OCI-LY1 (cell line): ENCODE results near the gene SNED1.

Experiments
- H2AFZ ChIP-seq: fragments of 200-600 bp; sonication (generic), shearing (Covaris generic); 2 replicates; pipeline ENCODE4 v1.6.0; 2014; ENCODE audit warnings: antibody characterized with exemption, mild to moderate bottlenecking, low read length
- H3F3A ChIP-seq: fragments of 200-600 bp; sonication (generic), shearing (Covaris generic); 2 replicates; pipeline ENCODE4 v1.6.0; 2014; ENCODE audit warnings: mild to moderate bottlenecking, antibody characterized with exemption, low read length, moderate library complexity; ENCODE audit not compliant: insufficient read depth
- H3K27ac ChIP-seq: fragments of 200-600 bp; sonication (generic); 2 replicates; pipeline ENCODE4 v1.5.1; 2014; ENCODE audit warnings: low read length, mixed run types, mild to moderate bottlenecking, low read depth; ENCODE audit not compliant: poor library complexity, severe bottlenecking
- H3K27me3 ChIP-seq: fragments of 200-600 bp; sonication (generic); 2 replicates; pipeline ENCODE4 v1.6.0; 2014; ENCODE audit warnings: antibody characterized with exemption, mild to moderate bottlenecking, low read length, moderate library complexity; ENCODE audit not compliant: insufficient read depth
- H3K36me3 ChIP-seq: fragments of 200-600 bp; sonication (generic); 2 replicates; pipeline ENCODE4 v1.6.1; 2014; ENCODE audit warnings: mild to moderate bottlenecking, antibody characterized with exemption, low read length, moderate library complexity, mixed read lengths; ENCODE audit not compliant: insufficient read depth
- H3K4me1 ChIP-seq: fragments of 200-600 bp; sonication (generic); 2 replicates; pipeline ENCODE4 v1.5.1; 2014; ENCODE audit warnings: mild to moderate bottlenecking, low read length, moderate library complexity; ENCODE audit not compliant: insufficient read depth, severe bottlenecking
- H3K4me2 ChIP-seq: fragments of 200-600 bp; sonication (generic), shearing (Covaris generic); 2 replicates; pipeline ENCODE4 v1.6.1; 2014; ENCODE audit warnings: low read length
- H3K4me3 ChIP-seq: fragments of 200-600 bp; sonication (generic); 2 replicates; pipeline ENCODE4 v1.5.1; 2014; ENCODE audit warnings: low read length, low read depth, mild to moderate bottlenecking, mixed read lengths; ENCODE audit not compliant: poor library complexity, severe bottlenecking
- H3K79me2 ChIP-seq: fragments of 200-600 bp; shearing (Covaris generic); 2 replicates; pipeline ENCODE4 v1.6.1; 2016; ENCODE audit warnings: mixed run types, low read length, mixed read lengths; ENCODE audit not compliant: insufficient read depth
- H3K9ac ChIP-seq: fragments of 200-600 bp; sonication (generic), shearing (Covaris generic); 2 replicates; pipeline ENCODE4 v1.6.1; 2014; ENCODE audit warnings: mild to moderate bottlenecking, low read length, mixed read lengths
- H3K9me2 ChIP-seq: fragments of 200-600 bp; sonication (generic), shearing (Covaris generic); 2 replicates; pipeline ENCODE4 v1.6.1; 2014; ENCODE audit warnings: low read depth, mild to moderate bottlenecking, low read length, mixed read lengths
- H3K9me3 ChIP-seq: fragments of 200-600 bp; shearing (Covaris generic); 2 replicates; pipeline ENCODE4 v1.6.1; 2014; ENCODE audit warnings: low read length, mixed read lengths
- H4K20me1 ChIP-seq: fragments of 200-600 bp; sonication (generic), shearing (Covaris generic); 2 replicates; pipeline ENCODE4 v1.6.0; 2016; ENCODE audit warnings: mild to moderate bottlenecking, low read length; ENCODE audit not compliant: insufficient read depth
- EZH2 ChIP-seq: fragments of 200-600 bp; sonication (generic), shearing (Covaris generic); IDR thresholded peaks from 2 replicates; pipeline ENCODE4 v1.8.0; 2017; ENCODE audit warnings: borderline replicate concordance, mixed run types, mild to moderate bottlenecking, antibody characterized with exemption, low read length, moderate library complexity, mixed read lengths
- TF ChIP-seq, protein P1 (sequence below): fragments of 200-600 bp; sonication (generic), shearing (Covaris generic); IDR thresholded peaks from 2 replicates; pipeline ENCODE4 v1.5.1; 2017; ENCODE audit warnings: mild to moderate bottlenecking, antibody characterized with exemption, low read length, moderate library complexity, mixed read lengths

SNED1 gene

DNA sequence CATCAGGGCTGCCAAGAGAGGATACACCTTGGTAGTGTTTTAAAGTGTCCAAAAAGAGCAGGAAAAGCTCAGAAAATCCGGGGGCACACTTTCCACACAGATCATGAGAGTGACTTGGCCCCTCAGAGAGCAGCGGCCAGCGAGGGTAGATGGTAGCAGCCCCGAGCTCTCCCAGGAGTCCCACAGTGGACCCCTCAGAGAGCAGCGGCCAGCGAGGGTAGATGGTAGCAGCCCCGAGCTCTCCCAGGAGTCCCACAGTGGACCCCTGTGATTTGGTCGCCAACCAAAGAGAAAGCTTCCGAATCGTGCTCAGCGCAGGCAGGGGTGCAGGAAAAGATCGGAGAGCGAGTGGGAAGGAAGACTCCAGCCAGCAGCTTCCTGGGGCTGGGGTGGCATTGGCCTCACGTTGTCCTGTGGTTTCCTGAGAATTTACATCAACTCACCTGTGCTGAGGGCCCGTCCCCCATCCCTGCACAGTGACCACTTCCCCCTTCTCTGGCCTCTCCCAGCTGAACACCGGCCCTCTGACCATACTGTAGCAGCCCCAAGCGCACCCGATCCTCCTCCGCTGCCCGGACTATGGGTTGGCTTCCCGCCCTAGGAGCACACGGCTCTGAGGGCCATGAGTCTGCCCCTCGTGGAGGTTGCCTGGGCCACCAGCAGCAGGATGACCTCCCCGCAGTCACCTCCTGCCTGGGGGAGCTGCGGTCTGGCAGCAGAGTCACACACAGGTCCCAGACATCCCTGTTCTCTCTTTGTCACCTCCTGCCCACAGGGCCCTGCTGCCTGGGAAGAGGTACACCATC lies 69.9 kb downstream of the SNED1 start:
- no peak overlapping the region for H3K27ac ChIP-seq
- H2AFZ ChIP-seq: no peak overlapping the region
- H3K4me1 ChIP-seq: no peaks in the 10 kb centered on the region
- no peaks in the 10 kb centered on the region for H3K9me3 ChIP-seq
- no peaks in the 10 kb centered on the region for H3K27me3 ChIP-seq
- H3F3A ChIP-seq: no peaks in the 10 kb centered on the region
- no peak for TF ChIP-seq EZH2
- TF ChIP-seq, protein P1, sequence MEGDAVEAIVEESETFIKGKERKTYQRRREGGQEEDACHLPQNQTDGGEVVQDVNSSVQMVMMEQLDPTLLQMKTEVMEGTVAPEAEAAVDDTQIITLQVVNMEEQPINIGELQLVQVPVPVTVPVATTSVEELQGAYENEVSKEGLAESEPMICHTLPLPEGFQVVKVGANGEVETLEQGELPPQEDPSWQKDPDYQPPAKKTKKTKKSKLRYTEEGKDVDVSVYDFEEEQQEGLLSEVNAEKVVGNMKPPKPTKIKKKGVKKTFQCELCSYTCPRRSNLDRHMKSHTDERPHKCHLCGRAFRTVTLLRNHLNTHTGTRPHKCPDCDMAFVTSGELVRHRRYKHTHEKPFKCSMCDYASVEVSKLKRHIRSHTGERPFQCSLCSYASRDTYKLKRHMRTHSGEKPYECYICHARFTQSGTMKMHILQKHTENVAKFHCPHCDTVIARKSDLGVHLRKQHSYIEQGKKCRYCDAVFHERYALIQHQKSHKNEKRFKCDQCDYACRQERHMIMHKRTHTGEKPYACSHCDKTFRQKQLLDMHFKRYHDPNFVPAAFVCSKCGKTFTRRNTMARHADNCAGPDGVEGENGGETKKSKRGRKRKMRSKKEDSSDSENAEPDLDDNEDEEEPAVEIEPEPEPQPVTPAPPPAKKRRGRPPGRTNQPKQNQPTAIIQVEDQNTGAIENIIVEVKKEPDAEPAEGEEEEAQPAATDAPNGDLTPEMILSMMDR: no peak
- H3K79me2 ChIP-seq: no peaks in the 10 kb centered on the region
- H3K36me3 ChIP-seq: no peaks in the 10 kb centered on the region
- H3K4me3 ChIP-seq: no peak overlapping the region
- H3K9ac ChIP-seq: no peak overlapping the region
- H3K9me2 ChIP-seq: no peaks in the 10 kb centered on the region
- no peaks in the 10 kb centered on the region for H4K20me1 ChIP-seq
- no peak overlapping the region for H3K4me2 ChIP-seq

DNA sequence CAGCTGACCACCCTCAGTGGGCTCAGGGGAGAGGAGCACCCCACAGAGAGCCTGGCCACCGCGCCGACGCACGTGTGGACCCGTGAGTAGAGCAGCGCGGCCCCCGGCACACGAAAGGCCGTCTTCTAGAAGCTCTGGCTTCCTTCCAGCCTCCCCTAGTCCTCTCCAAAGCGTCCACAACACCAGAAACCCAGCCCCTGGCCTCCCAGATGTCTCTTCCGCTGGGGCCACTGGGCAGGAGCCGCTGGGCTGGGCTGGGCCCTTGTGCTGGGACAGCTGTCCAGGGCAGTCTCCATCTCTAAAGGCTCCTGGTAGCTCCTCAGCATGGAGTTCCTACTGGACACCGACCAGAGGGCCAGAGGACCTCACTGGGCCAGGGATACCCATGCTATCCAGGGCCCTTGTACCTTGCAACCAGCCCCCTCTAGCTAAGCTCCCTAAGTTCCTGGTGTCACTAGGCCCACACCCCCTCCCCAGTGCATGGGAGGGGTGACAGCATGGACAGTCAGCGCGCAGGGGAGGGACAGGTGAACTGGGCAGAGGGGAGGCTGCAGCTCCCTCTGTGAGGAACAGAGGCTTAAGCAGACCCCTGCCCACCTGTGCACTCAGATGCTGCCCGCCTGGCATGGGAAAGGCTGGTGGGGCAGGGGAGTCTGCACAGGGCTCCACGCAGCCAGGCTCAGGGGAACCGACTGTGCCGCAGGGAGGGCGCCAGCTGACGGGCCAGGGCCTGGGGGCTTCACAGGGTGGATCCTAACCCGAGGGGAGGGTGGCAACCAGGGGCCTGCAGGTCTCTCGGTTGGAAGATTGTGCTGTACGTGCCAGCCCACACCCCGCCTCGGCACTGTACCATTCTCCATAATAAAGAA lies 70.8 kb downstream of the SNED1 start:
- H3K79me2 ChIP-seq: no peaks in the 10 kb centered on the region
- no peak overlapping the region for H3K9ac ChIP-seq
- no peaks in the 10 kb centered on the region for H3K27me3 ChIP-seq
- no peak for TF ChIP-seq EZH2
- TF ChIP-seq, protein P1: no peak
- H2AFZ ChIP-seq: no peak overlapping the region
- no peaks in the 10 kb centered on the region for H3K9me2 ChIP-seq
- H4K20me1 ChIP-seq: no peaks in the 10 kb centered on the region
- H3K4me2 ChIP-seq: no peak overlapping the region
- no peak overlapping the region for H3K27ac ChIP-seq
- no peaks in the 10 kb centered on the region for H3K4me1 ChIP-seq
- H3K9me3 ChIP-seq: no peaks in the 10 kb centered on the region
- no peak overlapping the region for H3K4me3 ChIP-seq
- H3F3A ChIP-seq: no peaks in the 10 kb centered on the region
- no peaks in the 10 kb centered on the region for H3K36me3 ChIP-seq

DNA sequence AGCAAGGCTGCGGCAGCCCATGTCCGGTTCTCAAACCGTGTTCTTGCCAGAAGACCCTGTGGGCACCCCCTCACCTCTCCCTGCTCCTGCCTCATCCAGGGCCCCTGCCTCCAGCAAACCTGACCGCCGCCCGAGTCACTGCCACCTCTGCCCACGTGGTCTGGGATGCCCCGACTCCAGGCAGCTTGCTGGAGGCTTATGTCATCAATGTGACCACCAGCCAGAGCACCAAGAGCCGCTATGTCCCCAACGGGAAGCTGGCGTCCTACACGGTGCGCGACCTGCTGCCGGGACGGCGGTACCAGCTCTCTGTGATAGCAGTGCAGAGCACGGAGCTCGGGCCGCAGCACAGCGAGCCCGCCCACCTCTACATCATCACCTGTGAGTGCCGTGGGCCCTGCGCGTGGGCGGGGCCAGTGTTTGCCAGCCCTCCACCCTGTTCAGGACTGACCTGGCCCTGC lies 71.4 kb downstream of the SNED1 start:
- Histone ChIP-seq H3K9me3 (no peaks in the 10 kb centered on the region), H3K4me2 (no peak overlapping the region; the same call in 1 of the 2 replicates), H3K4me1 (no peaks in the 10 kb centered on the region), H3K9me2 (no peaks in the 10 kb centered on the region), H3K36me3 (no peaks in the 10 kb centered on the region), H2AFZ (no peak overlapping the region), H3F3A (no peaks in the 10 kb centered on the region), H3K27ac (no peak overlapping the region), H3K27me3 (0 out of 2 replicates have a peak, but pooled peaks cover 1% of the 10 kb centered on the region), H3K4me3 (no peak overlapping the region), H3K9ac (no peak overlapping the region), H3K79me2 (no peaks in the 10 kb centered on the region), H4K20me1 (no peaks in the 10 kb centered on the region)
- TF ChIP-seq, protein P1: no peak
- TF ChIP-seq EZH2: no peak
